GM23338 (cell line): ENCODE data around the gene TMEFF1. TPM values are rescaled to one million over a fixed set of nuclear protein-coding genes. Genes with fewer than 3 reads are reported as not detected.

ENCODE experiments used
- ATAC-seq: fragments of 200-7000 bp; cut with Tn5 transposase; 3 replicates; pipeline ENCODE4 v1.9.1; 2020
- DNase-seq: peaks from one replicate; pipeline ENCODE4 v3.0.0-alpha.2; 2015; ENCODE audit warnings: low spot score
- H2AFZ ChIP-seq: fragments of 200-600 bp; sonication (generic); 2 replicates; pipeline ENCODE4 v1.8.0; 2016; ENCODE audit warnings: antibody characterized with exemption, mild to moderate bottlenecking, moderate library complexity
- H3F3A ChIP-seq: fragments of 200-600 bp; sonication (generic); replicated peaks from 2 replicates; pipeline ENCODE4 v1.8.0; 2017; ENCODE audit warnings: antibody characterized with exemption, mixed run types, low read depth
- H3K27ac ChIP-seq: fragments of 200-600 bp; sonication (generic); 2 replicates; pipeline ENCODE4 v1.6.1; 2016; ENCODE audit warnings: low read depth
- H3K27me3 ChIP-seq: fragments of 200-600 bp; sonication (generic); 2 replicates; pipeline ENCODE4 v1.8.0; 2016; ENCODE audit warnings: mild to moderate bottlenecking, mixed run types, moderate library complexity; ENCODE audit not compliant: insufficient read depth
- H3K36me3 ChIP-seq: fragments of 200-600 bp; sonication (generic); 2 replicates; pipeline ENCODE4 v1.8.0; 2016; ENCODE audit warnings: mild to moderate bottlenecking; ENCODE audit not compliant: insufficient read depth
- H3K4me1 ChIP-seq: fragments of 200-600 bp; sonication (generic); 2 replicates; pipeline ENCODE4 v1.8.0; 2016; ENCODE audit warnings: mild to moderate bottlenecking, moderate library complexity; ENCODE audit not compliant: insufficient read depth
- H3K4me2 ChIP-seq: fragments of 200-600 bp; sonication (generic); 2 replicates; pipeline ENCODE4 v1.7.1; 2017; ENCODE audit warnings: mixed run types
- H3K4me3 ChIP-seq: fragments of 200-600 bp; sonication (generic); 2 replicates; pipeline ENCODE4 v1.6.1; 2016; ENCODE audit warnings: mixed run types
- H3K79me2 ChIP-seq: fragments of 200-600 bp; sonication (generic); replicated peaks from 2 replicates; pipeline ENCODE4 v1.8.0; 2017; ENCODE audit warnings: mild to moderate bottlenecking; ENCODE audit not compliant: insufficient read depth
- H3K9me2 ChIP-seq: fragments of 200-600 bp; sonication (generic); 2 replicates; pipeline ENCODE4 v1.8.0; 2017; ENCODE audit not compliant: insufficient read depth
- H4K20me1 ChIP-seq: fragments of 200-600 bp; sonication (generic); replicated peaks from 2 replicates; pipeline ENCODE4 v1.8.0; 2017; ENCODE audit warnings: mild to moderate bottlenecking; ENCODE audit not compliant: insufficient read depth
- H3K27ac Mint-ChIP-seq: 2 replicates; pipeline ENCODE4 v1.8.0; 2020; ENCODE audit warnings: inconsistent platforms, mild to moderate bottlenecking, moderate library complexity, mixed read lengths
- H3K27me3 Mint-ChIP-seq: 3 replicates; pipeline ENCODE4 v1.8.0; 2022; ENCODE audit warnings: low read depth, mild to moderate bottlenecking, moderate library complexity, mixed read lengths, inconsistent platforms; ENCODE audit not compliant: insufficient read depth, poor library complexity
- H3K36me3 Mint-ChIP-seq: 3 replicates; pipeline ENCODE4 v1.8.0; 2021; ENCODE audit warnings: low read depth, mild to moderate bottlenecking, inconsistent platforms, moderate library complexity, mixed read lengths
- H3K4me1 Mint-ChIP-seq: 3 replicates; pipeline ENCODE4 v1.8.0; 2020; ENCODE audit warnings: mild to moderate bottlenecking, inconsistent platforms, mixed read lengths
- H3K4me3 Mint-ChIP-seq: 3 replicates; pipeline ENCODE4 v1.8.0; 2021; ENCODE audit warnings: moderate library complexity, mild to moderate bottlenecking, inconsistent platforms, mixed read lengths
- H3K9me3 Mint-ChIP-seq: 3 replicates; pipeline ENCODE4 v1.8.0; 2020; ENCODE audit warnings: moderate library complexity, mild to moderate bottlenecking, inconsistent platforms, mixed read lengths
- CREB1 ChIP-seq: fragments of 250-450 bp; sonication (Bioruptor Pico); IDR thresholded peaks from 2 replicates; pipeline ENCODE4 v1.5.0; 2020; ENCODE audit warnings: low read depth, mild to moderate bottlenecking, moderate library complexity
- JUNB ChIP-seq: IDR thresholded peaks from one replicate; pipeline ENCODE4 v1.6.1; 2016; ENCODE audit warnings: antibody characterized with exemption; ENCODE audit not compliant: unreplicated experiment
- POLR2AphosphoS5 ChIP-seq: IDR thresholded peaks from 2 replicates; pipeline ENCODE4 v1.6.1; 2016; ENCODE audit warnings: antibody characterized with exemption, low read depth
- polyA plus RNA-seq: library from polyadenylated mRNA; unstranded; fragments of >200 nt; fragmentation: Nextera tagmentation; extraction: Ambion mirVana; gene quantifications from 2 replicates; pipeline ENCODE4 v1.2.1, GENCODE V29; 2016
- total RNA-seq: library from RNA; depleted of rRNA; stranded (reverse); fragments of >200 nt; shearing (Covaris generic); gene quantifications from 2 replicates; pipeline ENCODE4 v1.2.3, GENCODE V29; 2014
- TF ChIP-seq, protein P1 (sequence below): fragments of 250-450 bp; sonication (Bioruptor Pico); IDR thresholded peaks from 2 replicates; pipeline ENCODE4 v1.5.0; 2020; ENCODE audit warnings: mild to moderate bottlenecking, moderate library complexity
- TF ChIP-seq, protein P2 (sequence below), 2 experiments: fragments of 200-600 bp in 1 of 2; sonication (generic) in 1 of 2; conservative IDR thresholded peaks; 2 replicates each; pipeline versions ENCODE4 v1.5.1 to v1.6.1; 2016 to 2017; ENCODE audit warnings: antibody characterized with exemption in 2 of 2, low read depth in 2 of 2, mild to moderate bottlenecking in 2 of 2, moderate library complexity in 1 of 2
- TF ChIP-seq, protein P3 (sequence below): IDR thresholded peaks from 2 replicates; pipeline ENCODE4 v1.6.1; 2016; ENCODE audit warnings: antibody characterized with exemption

The TMEFF1 gene
- total and polyA plus RNA-seq, 2 experiments from 2014 or later, result 6.6 to 85.2 TPM

DNA sequence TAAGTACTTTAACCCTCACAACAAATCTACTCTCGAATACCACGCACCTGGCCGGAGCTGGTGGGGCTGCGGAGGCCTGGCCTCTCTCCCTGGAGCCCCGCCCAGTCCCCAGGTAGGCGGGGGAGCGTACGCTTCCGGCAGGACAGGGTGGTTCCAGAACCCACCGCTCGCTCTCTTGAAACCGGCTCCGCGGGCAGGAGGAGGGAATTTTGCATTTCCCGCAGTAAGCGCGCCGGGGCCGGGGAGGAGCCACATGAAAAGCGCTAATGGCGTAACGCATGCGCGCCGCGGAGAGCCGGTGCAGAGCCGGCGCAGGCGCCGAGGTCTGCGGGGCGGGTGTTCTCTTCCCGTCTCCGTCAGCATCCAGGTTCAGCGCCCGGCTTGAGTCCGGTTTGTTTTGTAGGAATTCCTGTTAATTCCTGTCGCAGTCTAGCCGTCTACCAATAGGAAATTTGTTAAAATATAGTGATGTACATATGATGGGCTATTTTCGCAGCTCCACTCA is 125.7 kb downstream of the TMEFF1 start:
- Histone ChIP-seq H3K4me2 (peak overlapping the region; percentile 76), H2AFZ (peak overlapping the region; percentile 18; the same call in 1 of the 2 replicates), H4K20me1 (no peaks in the 10 kb centered on the region), H3K27me3 (no peaks in the 10 kb centered on the region), H3K27ac (peak overlapping the region; percentile 89; the same call in 1 of the 2 replicates), H3K36me3 (no peaks in the 10 kb centered on the region), H3K9me2 (no peaks in the 10 kb centered on the region), H3K4me1 (peaks cover 12% of the 10 kb centered on the region), H3K79me2 (no peaks in the 10 kb centered on the region), H3F3A (no peaks in the 10 kb centered on the region; the same call in 1 of the 2 replicates), H3K4me3 (peak overlapping the region; percentile 52)
- Mint-ChIP-seq H3K27ac (peak overlapping the region; percentile 71), H3K27me3 (peaks cover 14% of the 10 kb centered on the region), H3K9me3 (peaks cover 3% of the 10 kb centered on the region; the same call in 2 of the 3 replicates), H3K4me1 (peaks cover 47% of the 10 kb centered on the region), H3K36me3 (no peaks in the 10 kb centered on the region; the same call in 2 of the 3 replicates), H3K4me3 (peak overlapping the region; percentile 70)
- peak; percentile 37; the same call in 1 of the 2 replicates for TF ChIP-seq CREB1 (CRISPR knock-in tag)
- TF ChIP-seq, protein P1, sequence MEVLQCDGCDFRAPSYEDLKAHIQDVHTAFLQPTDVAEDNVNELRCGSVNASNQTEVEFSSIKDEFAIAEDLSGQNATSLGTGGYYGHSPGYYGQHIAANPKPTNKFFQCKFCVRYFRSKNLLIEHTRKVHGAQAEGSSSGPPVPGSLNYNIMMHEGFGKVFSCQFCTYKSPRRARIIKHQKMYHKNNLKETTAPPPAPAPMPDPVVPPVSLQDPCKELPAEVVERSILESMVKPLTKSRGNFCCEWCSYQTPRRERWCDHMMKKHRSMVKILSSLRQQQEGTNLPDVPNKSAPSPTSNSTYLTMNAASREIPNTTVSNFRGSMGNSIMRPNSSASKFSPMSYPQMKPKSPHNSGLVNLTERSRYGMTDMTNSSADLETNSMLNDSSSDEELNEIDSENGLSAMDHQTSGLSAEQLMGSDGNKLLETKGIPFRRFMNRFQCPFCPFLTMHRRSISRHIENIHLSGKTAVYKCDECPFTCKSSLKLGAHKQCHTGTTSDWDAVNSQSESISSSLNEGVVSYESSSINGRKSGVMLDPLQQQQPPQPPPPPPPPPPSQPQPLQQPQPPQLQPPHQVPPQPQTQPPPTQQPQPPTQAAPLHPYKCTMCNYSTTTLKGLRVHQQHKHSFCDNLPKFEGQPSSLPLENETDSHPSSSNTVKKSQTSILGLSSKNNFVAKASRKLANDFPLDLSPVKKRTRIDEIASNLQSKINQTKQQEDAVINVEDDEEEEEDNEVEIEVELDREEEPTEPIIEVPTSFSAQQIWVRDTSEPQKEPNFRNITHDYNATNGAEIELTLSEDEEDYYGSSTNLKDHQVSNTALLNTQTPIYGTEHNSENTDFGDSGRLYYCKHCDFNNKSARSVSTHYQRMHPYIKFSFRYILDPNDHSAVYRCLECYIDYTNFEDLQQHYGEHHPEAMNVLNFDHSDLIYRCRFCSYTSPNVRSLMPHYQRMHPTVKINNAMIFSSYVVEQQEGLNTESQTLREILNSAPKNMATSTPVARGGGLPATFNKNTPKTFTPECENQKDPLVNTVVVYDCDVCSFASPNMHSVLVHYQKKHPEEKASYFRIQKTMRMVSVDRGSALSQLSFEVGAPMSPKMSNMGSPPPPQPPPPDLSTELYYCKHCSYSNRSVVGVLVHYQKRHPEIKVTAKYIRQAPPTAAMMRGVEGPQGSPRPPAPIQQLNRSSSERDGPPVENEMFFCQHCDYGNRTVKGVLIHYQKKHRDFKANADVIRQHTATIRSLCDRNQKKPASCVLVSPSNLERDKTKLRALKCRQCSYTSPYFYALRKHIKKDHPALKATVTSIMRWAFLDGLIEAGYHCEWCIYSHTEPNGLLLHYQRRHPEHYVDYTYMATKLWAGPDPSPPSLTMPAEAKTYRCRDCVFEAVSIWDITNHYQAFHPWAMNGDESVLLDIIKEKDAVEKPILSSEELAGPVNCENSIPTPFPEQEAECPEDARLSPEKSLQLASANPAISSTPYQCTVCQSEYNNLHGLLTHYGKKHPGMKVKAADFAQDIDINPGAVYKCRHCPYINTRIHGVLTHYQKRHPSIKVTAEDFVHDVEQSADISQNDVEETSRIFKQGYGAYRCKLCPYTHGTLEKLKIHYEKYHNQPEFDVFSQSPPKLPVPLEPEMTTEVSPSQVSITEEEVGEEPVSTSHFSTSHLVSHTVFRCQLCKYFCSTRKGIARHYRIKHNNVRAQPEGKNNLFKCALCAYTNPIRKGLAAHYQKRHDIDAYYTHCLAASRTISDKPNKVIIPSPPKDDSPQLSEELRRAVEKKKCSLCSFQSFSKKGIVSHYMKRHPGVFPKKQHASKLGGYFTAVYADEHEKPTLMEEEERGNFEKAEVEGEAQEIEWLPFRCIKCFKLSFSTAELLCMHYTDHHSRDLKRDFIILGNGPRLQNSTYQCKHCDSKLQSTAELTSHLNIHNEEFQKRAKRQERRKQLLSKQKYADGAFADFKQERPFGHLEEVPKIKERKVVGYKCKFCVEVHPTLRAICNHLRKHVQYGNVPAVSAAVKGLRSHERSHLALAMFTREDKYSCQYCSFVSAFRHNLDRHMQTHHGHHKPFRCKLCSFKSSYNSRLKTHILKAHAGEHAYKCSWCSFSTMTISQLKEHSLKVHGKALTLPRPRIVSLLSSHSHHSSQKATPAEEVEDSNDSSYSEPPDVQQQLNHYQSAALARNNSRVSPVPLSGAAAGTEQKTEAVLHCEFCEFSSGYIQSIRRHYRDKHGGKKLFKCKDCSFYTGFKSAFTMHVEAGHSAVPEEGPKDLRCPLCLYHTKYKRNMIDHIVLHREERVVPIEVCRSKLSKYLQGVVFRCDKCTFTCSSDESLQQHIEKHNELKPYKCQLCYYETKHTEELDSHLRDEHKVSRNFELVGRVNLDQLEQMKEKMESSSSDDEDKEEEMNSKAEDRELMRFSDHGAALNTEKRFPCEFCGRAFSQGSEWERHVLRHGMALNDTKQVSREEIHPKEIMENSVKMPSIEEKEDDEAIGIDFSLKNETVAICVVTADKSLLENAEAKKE, result no peak
- TF ChIP-seq, protein P2, sequence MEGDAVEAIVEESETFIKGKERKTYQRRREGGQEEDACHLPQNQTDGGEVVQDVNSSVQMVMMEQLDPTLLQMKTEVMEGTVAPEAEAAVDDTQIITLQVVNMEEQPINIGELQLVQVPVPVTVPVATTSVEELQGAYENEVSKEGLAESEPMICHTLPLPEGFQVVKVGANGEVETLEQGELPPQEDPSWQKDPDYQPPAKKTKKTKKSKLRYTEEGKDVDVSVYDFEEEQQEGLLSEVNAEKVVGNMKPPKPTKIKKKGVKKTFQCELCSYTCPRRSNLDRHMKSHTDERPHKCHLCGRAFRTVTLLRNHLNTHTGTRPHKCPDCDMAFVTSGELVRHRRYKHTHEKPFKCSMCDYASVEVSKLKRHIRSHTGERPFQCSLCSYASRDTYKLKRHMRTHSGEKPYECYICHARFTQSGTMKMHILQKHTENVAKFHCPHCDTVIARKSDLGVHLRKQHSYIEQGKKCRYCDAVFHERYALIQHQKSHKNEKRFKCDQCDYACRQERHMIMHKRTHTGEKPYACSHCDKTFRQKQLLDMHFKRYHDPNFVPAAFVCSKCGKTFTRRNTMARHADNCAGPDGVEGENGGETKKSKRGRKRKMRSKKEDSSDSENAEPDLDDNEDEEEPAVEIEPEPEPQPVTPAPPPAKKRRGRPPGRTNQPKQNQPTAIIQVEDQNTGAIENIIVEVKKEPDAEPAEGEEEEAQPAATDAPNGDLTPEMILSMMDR (conservative IDR thresholded peaks at IDR 0.05; ENCODE audit: low read depth in 2 of 2), result no peak
- TF ChIP-seq, protein P3, sequence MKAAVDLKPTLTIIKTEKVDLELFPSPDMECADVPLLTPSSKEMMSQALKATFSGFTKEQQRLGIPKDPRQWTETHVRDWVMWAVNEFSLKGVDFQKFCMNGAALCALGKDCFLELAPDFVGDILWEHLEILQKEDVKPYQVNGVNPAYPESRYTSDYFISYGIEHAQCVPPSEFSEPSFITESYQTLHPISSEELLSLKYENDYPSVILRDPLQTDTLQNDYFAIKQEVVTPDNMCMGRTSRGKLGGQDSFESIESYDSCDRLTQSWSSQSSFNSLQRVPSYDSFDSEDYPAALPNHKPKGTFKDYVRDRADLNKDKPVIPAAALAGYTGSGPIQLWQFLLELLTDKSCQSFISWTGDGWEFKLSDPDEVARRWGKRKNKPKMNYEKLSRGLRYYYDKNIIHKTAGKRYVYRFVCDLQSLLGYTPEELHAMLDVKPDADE, result peak; percentile 39; the same call in 1 of the 2 replicates
- no peak for TF ChIP-seq JUNB
- peak; percentile 70 for TF ChIP-seq POLR2AphosphoS5
- ATAC-seq, result peak; percentile 90
- peak; percentile 99 for DNase-seq
